HG03066 (cell line): ENCODE results near the gene DLG5.

Source experiments
- ATAC-seq: cut with Tn5 transposase; IDR thresholded peaks from one replicate; pipeline ENCODE4 v1.9.1; 2021; ENCODE audit warnings: low read depth; ENCODE audit not compliant: unreplicated experiment

The DLG5 gene

GRCh38 chr10:77913090-77913489 lies 13.5 kb downstream of the DLG5 start:
- no peak for ATAC-seq

GRCh38 chr10:77912576-77912975 lies 14.0 kb downstream of the DLG5 start:
- ATAC-seq, result no peak

DNA sequence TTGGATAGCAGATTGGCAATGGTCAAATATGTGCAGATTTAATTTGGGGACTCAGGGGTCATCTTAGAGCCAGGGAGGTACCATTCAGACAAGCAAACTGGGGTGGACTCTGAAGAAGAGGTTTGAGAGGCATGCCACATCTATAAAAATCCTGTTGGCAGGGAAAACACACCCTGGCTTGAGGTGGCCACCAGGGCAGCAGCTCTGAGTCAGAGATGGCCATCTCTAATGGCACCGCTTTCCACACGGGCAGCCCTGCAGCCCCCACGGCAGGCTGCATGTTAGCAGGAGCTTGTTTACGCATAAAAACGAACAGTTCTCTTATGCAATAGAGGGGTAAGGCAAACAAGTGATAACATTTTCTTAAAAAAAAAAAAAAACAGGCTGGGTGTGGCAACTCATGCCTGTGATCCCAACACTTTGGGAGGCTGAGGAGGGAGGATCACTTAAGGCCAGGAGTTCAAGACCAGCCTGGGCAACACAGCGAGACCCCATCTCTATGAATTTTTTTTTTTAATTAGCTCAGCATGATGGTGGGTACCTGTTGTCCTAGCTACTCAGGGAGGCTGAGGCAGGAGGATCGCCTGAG lies 14.9 kb downstream of the DLG5 start:
- no peak for ATAC-seq

- ATAC-seq, result no peak
Observed at GRCh38 chr10:77910524-77911145, 15.9 kb downstream of the DLG5 start.

DNA sequence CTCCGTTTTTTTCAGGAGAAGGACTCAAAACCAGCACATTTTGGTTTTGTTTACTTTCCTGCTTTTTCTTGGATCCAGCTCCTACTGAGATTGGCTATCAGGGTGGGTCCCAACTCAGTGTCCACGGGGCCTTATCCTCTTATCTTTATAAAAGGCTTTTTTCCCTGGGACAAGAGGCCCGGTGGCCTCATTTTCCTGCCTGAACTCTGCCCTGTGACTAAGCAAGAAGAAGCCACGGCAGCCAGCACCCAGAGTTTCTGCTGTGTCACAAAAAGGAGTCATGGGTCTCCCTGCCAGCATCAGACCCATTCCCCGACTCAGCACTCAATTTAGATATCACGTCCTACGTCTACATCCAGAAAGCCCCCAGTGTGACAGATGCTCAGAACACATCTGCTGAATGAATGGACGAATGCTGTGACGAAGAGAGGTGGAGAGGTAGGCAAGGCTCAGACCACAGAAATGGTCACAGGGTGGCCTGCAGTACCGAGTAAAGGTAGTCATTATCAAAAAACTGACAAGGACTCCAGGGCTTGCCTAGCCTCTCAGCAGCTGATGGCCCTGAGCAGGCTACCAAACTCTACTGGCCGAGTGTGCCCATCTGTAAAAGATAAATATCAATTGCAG lies 16.7 kb downstream of the DLG5 start:
- no peak for ATAC-seq

GRCh38 chr10:77909021-77909748 lies 17.4 kb downstream of the DLG5 start:
- no peak for ATAC-seq

DNA sequence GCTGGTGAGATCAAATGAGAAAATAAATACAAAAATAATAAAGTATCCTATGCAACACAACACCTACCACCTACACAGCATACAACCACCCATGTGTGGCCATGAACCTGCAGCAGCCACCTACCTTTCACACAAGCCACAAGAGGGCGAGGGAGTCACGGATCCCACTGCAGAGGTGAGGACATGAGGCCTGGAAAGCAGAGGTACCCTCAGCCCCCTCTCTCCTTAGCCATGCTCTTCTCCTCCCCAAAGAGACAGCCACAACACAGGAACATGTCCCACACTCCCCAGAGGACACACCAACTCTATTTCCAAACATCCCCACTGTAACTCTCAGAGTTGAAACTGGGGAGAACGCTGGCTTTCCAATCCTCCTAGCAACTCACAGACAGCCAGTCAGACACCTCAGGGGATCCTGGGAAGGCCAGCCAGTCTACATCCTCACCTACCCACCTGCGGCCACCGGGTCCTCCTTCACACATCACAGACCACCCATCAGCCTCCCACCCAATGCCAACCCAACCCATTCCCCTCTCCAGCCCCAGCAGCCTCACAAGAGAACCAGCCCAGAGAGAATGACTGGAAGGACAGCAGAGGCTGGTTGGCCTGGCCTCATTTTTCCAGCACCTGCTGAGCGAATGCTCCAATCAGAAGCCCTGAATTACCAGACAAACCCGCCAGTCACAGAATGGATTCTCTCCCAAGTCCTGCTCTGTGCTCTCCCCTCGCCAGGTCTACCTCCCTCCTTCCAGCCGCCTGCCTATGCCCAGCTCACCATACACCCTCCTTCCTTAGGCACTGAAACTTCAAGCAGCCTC lies 18.4 kb downstream of the DLG5 start:
- no peak for ATAC-seq

- no peak for ATAC-seq
Observed at GRCh38 chr10:77907462-77907861, 19.1 kb downstream of the DLG5 start.

- ATAC-seq, result no peak
Observed at GRCh38 chr10:77906951-77907421, 19.6 kb downstream of the DLG5 start.

DNA sequence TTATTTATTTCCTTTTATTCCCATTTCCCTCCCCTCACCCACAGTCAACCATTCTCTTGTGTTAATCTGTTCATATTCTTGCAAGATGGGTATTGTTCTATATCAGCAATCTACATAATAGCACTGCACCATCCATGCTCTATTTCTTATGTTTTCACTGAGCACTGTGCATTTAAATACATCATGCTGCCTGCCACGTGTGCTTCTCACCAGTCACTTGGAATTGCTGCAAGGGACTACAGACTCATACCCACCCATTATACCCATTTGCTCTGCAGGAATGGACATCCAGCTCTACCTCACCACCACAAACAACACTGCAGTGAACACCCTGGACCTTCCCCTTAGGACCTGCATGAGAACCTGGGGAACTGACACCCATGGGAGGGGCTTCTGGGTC lies 20.8 kb downstream of the DLG5 start:
- no peak for ATAC-seq

DNA sequence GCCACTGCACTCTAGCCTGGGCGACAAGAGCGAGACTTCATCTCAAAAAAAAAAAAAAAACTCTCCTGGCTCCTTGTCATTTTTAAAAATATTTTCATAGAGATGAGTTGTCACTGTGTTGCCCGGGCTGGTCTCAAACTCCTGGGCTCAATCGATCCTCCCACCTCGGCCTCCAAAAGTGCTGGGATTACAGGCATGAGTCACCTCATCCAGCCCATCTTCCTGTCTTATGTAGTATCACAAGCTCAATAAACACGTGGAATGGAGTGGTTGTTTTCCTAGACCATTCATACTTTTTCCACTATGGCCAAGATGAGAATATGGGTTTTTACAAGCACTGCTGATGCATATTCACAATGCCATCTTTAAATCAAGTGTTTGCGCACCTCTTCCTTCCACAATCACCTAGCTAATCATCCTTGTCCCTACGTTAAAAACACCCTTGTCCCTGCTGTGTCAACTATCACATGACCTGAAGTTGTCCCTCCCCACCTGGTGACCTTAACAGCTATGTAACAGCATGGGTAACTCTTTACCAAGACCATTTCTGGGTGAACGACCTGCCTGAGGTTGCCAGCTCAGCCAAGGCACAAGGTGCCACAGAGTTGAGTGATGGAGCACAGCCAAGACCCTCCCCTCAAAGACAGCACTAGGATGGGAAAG lies 21.3 kb downstream of the DLG5 start:
- no peak for ATAC-seq

- ATAC-seq, result no peak
Observed at GRCh38 chr10:77904100-77904840, 22.3 kb downstream of the DLG5 start.

DNA sequence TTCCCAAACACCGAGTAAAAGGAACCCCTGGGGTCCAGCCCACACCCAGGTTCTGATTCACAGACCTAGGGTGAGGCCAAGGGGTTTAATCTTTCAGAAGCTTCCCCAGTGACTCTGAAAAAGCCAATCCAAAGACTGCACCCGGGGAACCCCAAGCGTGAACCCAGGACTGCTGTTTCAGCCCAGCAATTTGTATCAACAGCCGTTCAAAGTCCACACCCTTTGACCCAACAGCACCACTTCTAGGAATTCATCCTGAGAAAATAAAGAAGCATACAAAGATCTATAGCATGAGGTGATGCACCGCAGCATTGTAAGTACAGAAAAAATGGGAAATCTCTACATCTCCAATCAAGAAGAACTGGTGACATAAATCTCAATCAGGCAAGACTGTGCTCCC lies 24.4 kb downstream of the DLG5 start:
- no peak for ATAC-seq

- ATAC-seq, result no peak
Observed at GRCh38 chr10:77901743-77902142, 24.8 kb downstream of the DLG5 start.

DNA sequence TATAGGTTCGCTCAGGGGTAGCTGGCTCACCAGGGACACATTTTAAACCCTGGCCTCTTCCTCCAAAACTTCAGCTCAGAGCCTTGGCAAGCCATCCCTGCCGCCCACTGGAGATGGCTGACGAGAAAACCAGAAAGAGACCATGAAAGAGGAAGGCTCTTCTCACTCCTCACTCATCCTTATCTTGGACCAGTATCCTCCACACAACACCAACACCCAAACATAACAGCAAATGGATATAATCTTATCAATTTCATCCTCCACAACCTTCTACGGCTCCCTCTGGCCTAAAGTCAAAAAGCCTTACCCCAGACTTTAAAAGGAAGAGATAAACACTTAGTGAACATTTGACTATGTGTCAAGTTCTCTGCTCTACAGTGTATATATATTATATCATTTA lies 26.9 kb downstream of the DLG5 start:
- ATAC-seq, result no peak

DNA sequence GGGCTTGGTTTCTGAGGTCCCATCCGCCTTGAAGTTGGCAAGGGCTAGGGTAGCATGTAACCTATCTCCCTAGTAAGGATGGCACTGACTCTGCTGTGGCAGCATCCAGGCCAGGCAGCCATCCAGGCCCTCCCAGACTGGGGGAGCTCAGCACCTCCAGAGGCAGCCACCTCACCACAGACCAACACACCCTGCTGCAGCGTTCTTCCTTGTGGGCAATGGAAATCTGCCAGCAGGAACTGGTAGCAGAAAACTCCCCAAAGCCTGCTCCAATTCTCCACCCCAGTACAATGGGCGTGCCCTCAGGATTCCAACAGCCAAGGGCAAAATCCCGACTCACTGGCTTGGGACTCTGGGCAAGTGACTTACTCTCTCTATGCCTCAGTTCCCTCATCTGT lies 27.5 kb downstream of the DLG5 start:
- peak; percentile 9 for ATAC-seq

- ATAC-seq, result peak; percentile 75
Observed at GRCh38 chr10:77898323-77899079, 28.1 kb downstream of the DLG5 start.

DNA sequence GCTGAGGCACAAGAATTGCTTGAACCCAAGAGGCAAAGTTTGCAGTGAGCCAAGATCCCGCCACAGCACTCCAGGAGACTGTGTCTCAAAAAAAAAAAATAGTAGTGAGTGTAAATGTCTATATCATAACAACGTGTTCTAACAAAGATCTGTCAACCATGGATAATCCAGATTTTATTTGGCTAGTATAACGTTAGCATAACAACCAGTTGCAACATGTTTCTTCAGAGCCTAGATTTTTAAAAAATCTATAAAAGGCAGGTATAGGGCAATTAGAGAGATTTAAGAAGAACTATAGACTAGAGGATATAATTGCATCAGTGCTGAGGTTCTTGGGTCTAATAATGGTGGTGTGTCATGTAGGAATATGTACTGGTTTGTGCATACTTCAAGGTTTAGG lies 30.5 kb downstream of the DLG5 start:
- no peak for ATAC-seq

DNA sequence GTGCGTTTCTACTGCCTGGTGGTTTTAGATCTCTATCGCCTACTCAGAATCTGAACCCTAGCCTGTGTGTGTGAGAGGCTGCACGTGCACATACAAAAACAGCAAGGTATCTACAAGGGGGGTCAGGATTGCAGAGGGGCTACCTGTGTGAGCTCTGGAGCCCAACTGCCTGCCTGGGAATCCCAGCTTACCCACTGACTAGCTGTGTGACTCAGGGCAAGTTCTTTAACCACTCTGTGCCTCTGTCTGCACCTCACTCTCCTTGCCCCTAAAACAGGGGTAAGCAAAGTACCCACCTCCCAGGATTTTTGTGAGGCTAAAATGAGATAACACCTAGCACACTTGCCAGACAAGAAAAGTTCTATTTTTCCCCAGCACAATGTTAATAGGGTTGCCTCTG lies 32.5 kb downstream of the DLG5 start:
- ATAC-seq, result no peak
